ENCODE data around the gene ABHD12.

ABHD12 gene

DNA sequence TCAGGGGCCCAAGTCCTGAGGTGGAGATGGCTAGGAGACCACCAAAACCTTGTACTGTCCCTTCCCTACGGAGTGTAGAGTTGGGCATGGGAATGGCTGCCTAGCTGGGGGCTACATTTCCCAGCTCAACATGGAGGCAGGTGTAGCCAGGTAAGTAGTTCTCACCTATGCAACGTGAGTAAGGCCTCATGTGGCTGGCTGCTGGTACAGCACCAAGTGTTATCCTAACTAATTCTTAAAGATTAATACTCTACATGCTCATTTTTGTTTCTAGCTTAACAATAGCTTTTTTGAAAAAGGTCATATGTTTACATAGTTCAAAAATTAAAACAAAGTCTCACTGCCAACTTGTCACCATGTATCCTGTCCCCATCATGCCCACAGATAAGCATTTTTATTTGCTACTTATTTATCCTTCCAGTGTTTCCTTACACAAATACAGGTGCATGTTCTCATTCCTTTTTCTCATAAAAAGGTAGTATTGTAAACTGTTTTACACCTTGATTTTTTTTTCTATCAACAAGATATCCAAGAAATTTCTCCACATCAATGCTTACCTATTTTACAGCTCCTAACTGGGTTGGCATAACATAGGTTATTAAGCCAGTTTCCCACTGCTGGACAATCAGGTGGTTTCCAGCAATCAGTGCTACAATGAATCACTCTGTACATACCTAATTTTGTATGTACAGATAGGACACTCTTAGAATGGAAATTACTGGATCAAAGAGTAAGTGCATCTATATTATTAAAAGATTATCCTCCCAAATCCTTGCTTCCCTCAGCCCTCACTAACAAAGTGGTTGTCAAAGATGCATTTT, 25.5 kb downstream of the ABHD12 start:
- no peak for DNase-seq (ENCODE audit: low read depth)
- H3K27me3 ChIP-seq (replicated peaks; ENCODE audit: control insufficient read depth, insufficient read depth, low read length): no peaks in the 10 kb centered on the region
- H3K4me1 ChIP-seq (ENCODE audit: control insufficient read depth, insufficient read depth, low read length): no peaks in the 10 kb centered on the region
- no peak overlapping the region for H3K9ac ChIP-seq (ENCODE audit: low read length)
- H3K4me3 ChIP-seq (ENCODE audit: low read length): no peak overlapping the region
- no peaks in the 10 kb centered on the region for H3K36me3 ChIP-seq (ENCODE audit: control insufficient read depth, insufficient read depth, low read length, severe bottlenecking)
- H3K9me3 ChIP-seq (ENCODE audit: control insufficient read depth, low read length): no peaks in the 10 kb centered on the region

DNA sequence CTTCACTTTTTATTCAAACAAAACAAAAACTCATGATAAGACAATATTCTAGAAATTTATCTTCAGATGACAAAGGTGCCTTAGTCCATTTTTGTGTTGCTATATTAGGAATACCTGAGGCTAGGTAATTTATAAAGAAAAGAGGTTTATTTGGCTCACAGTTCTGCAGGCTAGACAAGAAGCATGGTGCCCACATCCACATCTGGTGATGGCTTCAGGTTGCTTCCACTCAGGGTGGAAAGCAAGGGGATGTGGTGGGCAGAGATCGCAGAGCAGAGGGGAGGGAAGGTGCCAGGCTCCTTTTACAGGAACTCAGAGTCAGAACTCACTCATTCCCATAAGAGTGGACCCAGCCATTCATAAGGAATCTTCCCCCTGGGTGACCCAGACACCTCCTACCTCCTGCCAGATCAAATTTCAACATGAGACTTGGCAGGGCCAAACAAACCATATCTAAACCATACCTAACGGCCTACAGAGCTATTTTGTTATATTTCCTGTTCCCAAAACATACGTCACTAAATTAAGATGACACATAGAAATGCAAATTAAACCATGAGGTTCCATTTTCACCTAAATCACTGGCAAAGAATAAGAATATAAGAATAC, 26.4 kb downstream of the ABHD12 start:
- no peaks in the 10 kb centered on the region for H3K4me1 ChIP-seq (ENCODE audit: control insufficient read depth, insufficient read depth, low read length)
- H3K9ac ChIP-seq (ENCODE audit: low read length): no peak overlapping the region
- DNase-seq (ENCODE audit: low read depth): no peak
- H3K36me3 ChIP-seq (ENCODE audit: control insufficient read depth, insufficient read depth, low read length, severe bottlenecking): no peaks in the 10 kb centered on the region
- H3K9me3 ChIP-seq (ENCODE audit: control insufficient read depth, low read length): no peaks in the 10 kb centered on the region
- no peaks in the 10 kb centered on the region for H3K27me3 ChIP-seq (replicated peaks; ENCODE audit: control insufficient read depth, insufficient read depth, low read length)
- H3K4me3 ChIP-seq (ENCODE audit: low read length): no peak overlapping the region

DNA sequence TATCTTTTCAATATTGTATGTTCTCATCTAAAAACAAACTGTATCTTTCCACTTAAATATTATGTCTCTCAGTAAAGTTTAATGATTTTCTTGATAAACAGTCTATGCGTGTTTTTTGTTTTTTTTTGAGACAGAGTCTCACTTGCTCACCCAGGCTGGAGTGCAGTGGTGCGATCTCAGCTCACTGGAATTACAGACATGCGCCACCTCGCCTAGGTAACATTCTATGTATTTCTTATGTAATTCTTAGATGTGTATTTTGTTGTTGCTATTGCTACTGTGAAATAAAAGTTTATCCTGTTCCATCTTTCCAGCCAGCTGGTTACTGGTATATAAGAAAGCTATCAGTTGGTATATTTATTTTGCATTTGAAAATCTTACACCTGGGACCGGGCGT, 29.4 kb downstream of the ABHD12 start:
- H3K4me1 ChIP-seq (ENCODE audit: control insufficient read depth, insufficient read depth, low read length): no peaks in the 10 kb centered on the region
- H3K9ac ChIP-seq (ENCODE audit: low read length): no peak overlapping the region
- DNase-seq (ENCODE audit: low read depth): no peak
- no peak overlapping the region for H3K4me3 ChIP-seq (ENCODE audit: low read length)
- H3K27me3 ChIP-seq (replicated peaks; ENCODE audit: control insufficient read depth, insufficient read depth, low read length): no peaks in the 10 kb centered on the region
- no peaks in the 10 kb centered on the region for H3K36me3 ChIP-seq (ENCODE audit: control insufficient read depth, insufficient read depth, low read length, severe bottlenecking)
- H3K9me3 ChIP-seq (ENCODE audit: control insufficient read depth, low read length): no peaks in the 10 kb centered on the region

DNA sequence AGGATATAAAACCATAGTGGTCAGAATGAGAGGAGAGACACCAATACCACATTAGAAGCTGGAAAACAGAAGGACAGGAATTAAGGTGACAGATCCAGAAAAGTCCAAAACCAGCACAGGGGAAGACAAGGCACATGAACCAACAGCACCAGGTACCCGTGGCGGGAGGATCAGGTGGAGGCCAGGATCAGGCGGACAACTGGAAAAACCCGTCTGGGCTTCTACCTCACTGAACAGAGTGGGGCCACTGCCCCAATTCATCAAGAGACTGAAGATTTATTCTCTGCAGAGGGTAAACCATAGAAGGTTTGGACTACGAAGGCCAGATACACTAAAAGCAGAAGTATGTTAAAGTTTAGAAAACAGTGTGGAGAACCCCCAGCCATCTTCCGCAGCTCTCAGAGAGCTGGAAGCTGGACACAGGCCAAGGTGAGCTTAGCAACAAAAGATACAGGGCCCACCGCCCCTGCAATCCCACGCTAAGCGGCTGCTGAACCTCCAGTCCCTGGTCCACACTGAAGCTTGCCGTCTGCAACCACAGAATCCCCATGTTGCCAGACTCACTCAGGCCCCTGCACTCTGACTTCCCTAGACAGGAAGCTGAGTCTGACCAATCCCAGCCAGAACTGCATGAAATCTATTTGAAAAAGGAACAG, 29.9 kb downstream of the ABHD12 start:
- peak; percentile 9 for DNase-seq (ENCODE audit: low read depth)
- H3K4me1 ChIP-seq (ENCODE audit: control insufficient read depth, insufficient read depth, low read length): no peaks in the 10 kb centered on the region
- H3K27me3 ChIP-seq (replicated peaks; ENCODE audit: control insufficient read depth, insufficient read depth, low read length): no peaks in the 10 kb centered on the region
- no peaks in the 10 kb centered on the region for H3K36me3 ChIP-seq (ENCODE audit: control insufficient read depth, insufficient read depth, low read length, severe bottlenecking)
- H3K9ac ChIP-seq (ENCODE audit: low read length): no peak overlapping the region
- H3K4me3 ChIP-seq (ENCODE audit: low read length): no peak overlapping the region
- no peaks in the 10 kb centered on the region for H3K9me3 ChIP-seq (ENCODE audit: control insufficient read depth, low read length)

DNA sequence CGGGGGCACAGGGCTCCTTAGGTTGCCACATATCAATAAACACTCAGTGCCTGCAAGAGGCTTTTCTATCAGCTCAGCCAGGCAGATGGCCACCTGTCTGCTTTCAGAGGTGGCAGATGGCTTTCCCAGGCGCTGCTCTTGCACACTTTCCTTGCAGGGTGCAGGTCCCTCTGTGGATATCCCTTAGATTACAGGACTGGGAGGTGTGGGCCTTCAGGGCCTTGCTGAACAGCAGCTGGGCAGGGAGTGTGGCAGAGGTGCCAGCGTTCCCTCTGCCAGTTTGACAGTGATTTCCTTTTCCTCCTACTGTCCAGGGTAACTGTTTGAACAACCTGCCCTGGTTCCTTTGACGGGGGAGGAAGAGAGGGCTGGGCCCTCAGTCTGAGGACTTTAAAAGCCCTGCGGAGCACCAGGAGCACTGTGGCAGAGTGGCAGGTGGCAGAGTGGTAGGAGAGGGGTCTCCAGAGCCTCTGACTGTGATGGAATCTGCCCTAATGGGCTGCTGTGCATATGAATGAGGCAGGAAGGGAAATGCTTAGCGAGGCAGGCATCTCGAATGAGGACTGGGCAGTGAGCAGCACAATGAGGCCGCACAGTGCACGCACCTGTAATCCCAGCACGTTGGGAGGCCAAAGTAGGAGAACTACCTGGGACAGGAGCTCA, 34.2 kb downstream of the ABHD12 start:
- no peaks in the 10 kb centered on the region for H3K36me3 ChIP-seq (ENCODE audit: control insufficient read depth, insufficient read depth, low read length, severe bottlenecking)
- H3K27me3 ChIP-seq (replicated peaks; ENCODE audit: control insufficient read depth, insufficient read depth, low read length): no peaks in the 10 kb centered on the region
- no peak for DNase-seq (ENCODE audit: low read depth)
- H3K4me3 ChIP-seq (ENCODE audit: low read length): no peak overlapping the region
- no peaks in the 10 kb centered on the region for H3K9me3 ChIP-seq (ENCODE audit: control insufficient read depth, low read length)
- H3K4me1 ChIP-seq (ENCODE audit: control insufficient read depth, insufficient read depth, low read length): no peaks in the 10 kb centered on the region
- H3K9ac ChIP-seq (ENCODE audit: low read length): no peak overlapping the region

DNA sequence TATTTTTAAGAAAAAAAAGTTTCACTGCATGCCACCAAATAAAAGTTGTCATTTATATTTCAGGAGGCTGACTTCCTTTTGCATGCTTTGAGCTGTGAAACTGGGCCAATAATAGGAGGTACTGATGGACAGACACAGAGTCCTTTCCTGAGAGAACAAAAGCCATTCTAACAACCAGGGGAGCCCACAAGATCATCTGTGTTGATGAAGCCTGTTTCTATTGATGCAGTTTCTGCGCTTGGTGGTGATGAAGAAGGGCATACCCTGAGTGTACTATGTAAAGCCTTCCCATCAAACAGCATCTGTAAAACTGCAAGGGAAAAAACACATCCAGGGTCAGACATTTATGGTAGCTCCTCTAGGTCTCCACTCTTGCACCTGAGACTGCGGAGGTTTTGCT, 34.8 kb downstream of the ABHD12 start:
- no peaks in the 10 kb centered on the region for H3K4me1 ChIP-seq (ENCODE audit: control insufficient read depth, insufficient read depth, low read length)
- DNase-seq (ENCODE audit: low read depth): no peak
- no peaks in the 10 kb centered on the region for H3K36me3 ChIP-seq (ENCODE audit: control insufficient read depth, insufficient read depth, low read length, severe bottlenecking)
- H3K9ac ChIP-seq (ENCODE audit: low read length): no peak overlapping the region
- no peak overlapping the region for H3K4me3 ChIP-seq (ENCODE audit: low read length)
- no peaks in the 10 kb centered on the region for H3K27me3 ChIP-seq (replicated peaks; ENCODE audit: control insufficient read depth, insufficient read depth, low read length)
- H3K9me3 ChIP-seq (ENCODE audit: control insufficient read depth, low read length): no peaks in the 10 kb centered on the region

DNA sequence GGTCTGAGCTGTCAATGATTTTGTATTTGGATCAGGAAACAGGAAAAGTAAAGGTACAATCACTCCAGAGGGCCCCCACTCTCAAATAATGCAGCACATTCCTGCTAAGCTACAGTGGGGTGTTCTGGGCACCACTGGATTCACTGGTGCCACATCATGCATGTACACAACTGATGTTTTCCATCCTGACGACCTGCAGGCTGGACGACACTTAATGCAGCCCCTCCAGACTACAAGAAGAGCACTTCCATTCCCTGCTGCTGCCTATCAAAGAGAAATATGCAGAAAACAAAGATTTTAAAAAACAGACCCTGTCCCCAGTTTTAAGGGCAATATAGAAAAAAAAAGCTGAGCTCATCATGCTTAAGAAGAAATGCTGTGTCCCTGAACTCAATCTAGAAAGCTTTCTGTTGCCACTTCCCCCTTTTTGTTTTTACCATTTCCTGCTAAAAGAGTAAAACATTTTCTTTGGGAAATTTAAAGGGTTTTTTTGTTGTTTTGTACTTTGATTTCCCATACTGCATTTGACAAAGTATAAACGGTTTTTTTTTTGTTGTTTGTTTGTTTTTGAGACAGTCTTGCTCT, 35.5 kb downstream of the ABHD12 start:
- H3K9me3 ChIP-seq (ENCODE audit: control insufficient read depth, low read length): no peaks in the 10 kb centered on the region
- H3K4me1 ChIP-seq (ENCODE audit: control insufficient read depth, insufficient read depth, low read length): no peaks in the 10 kb centered on the region
- H3K9ac ChIP-seq (ENCODE audit: low read length): no peak overlapping the region
- no peaks in the 10 kb centered on the region for H3K27me3 ChIP-seq (replicated peaks; ENCODE audit: control insufficient read depth, insufficient read depth, low read length)
- no peaks in the 10 kb centered on the region for H3K36me3 ChIP-seq (ENCODE audit: control insufficient read depth, insufficient read depth, low read length, severe bottlenecking)
- DNase-seq (ENCODE audit: low read depth): no peak
- no peak overlapping the region for H3K4me3 ChIP-seq (ENCODE audit: low read length)

DNA sequence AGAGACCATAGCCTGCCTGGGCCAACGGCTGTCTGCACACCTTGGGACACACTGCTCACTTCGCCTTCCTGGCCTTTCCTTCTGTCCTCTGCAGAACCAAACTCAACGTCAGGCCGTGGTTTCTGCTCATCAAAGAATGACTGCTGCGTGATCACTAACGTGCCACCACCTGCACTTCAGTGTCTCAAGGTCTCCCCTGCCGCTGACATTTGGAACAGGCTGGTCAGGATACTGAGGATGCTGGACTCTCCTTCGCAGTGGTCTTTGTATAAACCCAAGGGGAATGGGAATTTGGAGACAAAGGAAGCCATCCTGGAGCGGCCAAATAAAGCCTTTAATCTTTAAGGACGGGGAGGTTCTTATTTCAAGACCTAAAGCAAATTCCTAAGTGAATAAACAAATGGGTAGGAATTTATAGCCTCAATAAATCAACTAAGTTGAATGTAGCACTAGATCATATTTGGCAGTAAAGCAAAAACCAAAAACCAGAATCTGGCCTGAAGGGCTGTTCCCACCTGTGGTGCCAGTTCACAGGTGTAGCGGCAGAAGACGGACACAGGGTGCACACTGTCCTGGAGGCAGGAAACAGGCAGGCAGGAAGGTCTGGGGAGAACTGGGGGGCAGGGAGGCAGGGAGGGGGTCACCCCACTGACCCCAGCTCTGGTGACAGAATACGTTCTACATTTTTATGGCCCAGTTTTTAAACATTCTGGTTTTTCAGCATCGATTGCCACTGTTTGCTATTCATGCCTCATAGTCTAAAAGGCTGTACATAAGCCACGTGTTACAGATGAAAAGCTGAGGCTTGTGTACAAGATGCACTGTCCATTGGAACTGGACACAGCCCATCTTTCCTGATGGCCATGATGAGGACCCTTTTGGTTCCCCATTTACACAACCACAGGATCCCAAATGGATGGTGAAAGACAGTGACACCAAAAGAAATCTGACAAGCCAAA, 36.6 kb downstream of the ABHD12 start:
- no peak for DNase-seq (ENCODE audit: low read depth)
- H3K4me1 ChIP-seq (ENCODE audit: control insufficient read depth, insufficient read depth, low read length): no peaks in the 10 kb centered on the region

DNA sequence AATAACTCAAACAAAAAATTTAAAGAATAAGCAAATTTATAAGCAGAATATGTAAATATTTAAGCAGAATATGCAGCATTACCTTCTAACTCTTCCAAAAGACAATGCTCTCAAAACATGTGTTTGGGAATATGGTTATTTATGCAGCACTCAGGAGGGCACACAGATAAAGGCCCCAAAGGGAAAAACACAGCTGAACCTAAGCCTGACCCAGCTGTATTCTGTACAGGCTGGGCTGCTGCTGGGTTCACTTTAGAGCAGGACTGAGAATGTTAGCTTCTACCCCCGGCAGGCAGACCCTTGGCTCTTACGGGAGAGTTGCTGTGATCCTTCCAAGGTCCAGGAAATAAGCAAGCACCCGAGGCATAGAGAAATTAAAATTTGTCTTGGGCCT, 37.3 kb downstream of the ABHD12 start:
- Histone ChIP-seq H3K36me3 (ENCODE audit: control insufficient read depth, insufficient read depth, low read length, severe bottlenecking) (no peaks in the 10 kb centered on the region), H3K4me3 (ENCODE audit: low read length) (no peak overlapping the region), H3K27me3 (replicated peaks; ENCODE audit: control insufficient read depth, insufficient read depth, low read length) (no peaks in the 10 kb centered on the region), H3K9me3 (ENCODE audit: control insufficient read depth, low read length) (no peaks in the 10 kb centered on the region), H3K4me1 (ENCODE audit: control insufficient read depth, insufficient read depth, low read length) (no peaks in the 10 kb centered on the region), H3K9ac (ENCODE audit: low read length) (no peak overlapping the region)
- DNase-seq (ENCODE audit: low read depth): no peak

More for the DNA sequence above, 36.6 kb downstream of the ABHD12 start:
- Histone ChIP-seq H3K9me3 (ENCODE audit: control insufficient read depth, low read length) (no peaks in the 10 kb centered on the region), H3K36me3 (ENCODE audit: control insufficient read depth, insufficient read depth, low read length, severe bottlenecking) (no peaks in the 10 kb centered on the region), H3K9ac (ENCODE audit: low read length) (no peak overlapping the region), H3K4me3 (ENCODE audit: low read length) (no peak overlapping the region), H3K27me3 (replicated peaks; ENCODE audit: control insufficient read depth, insufficient read depth, low read length) (no peaks in the 10 kb centered on the region)

DNA sequence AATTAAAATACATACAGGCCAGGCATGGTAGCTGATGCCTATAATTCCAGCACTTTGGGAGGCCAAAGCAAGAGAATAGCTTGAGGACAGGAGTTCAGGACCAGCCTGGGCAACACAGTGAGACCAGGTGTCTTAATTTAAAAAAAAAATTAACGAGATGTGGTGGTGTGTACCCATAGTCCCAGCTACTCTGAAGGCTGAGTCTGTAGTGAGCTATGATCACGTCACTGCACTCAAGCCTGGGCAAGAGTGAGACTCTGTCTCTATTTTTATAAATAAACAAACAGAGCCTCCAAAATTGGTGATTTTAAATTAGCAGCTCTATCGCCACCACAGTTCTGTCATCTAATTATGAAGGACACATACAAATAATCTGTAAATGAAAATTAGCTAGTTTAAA, 37.9 kb downstream of the ABHD12 start:
- Histone ChIP-seq H3K4me1 (ENCODE audit: control insufficient read depth, insufficient read depth, low read length) (no peaks in the 10 kb centered on the region), H3K9me3 (ENCODE audit: control insufficient read depth, low read length) (no peaks in the 10 kb centered on the region), H3K36me3 (ENCODE audit: control insufficient read depth, insufficient read depth, low read length, severe bottlenecking) (no peaks in the 10 kb centered on the region), H3K27me3 (replicated peaks; ENCODE audit: control insufficient read depth, insufficient read depth, low read length) (no peaks in the 10 kb centered on the region), H3K9ac (ENCODE audit: low read length) (no peak overlapping the region), H3K4me3 (ENCODE audit: low read length) (no peak overlapping the region)
- no peak for DNase-seq (ENCODE audit: low read depth)

Measured in adipocyte (in vitro differentiated cells).